Ectodermal cell (in vitro differentiated cells): ENCODE data around the gene FAM200C.

Source experiments
- H3K27ac ChIP-seq: 2 replicates; pipeline ENCODE4 v1.7.0; 2013; ENCODE audit warnings: mild to moderate bottlenecking, low read depth, low read length; ENCODE audit not compliant: insufficient read depth, poor library complexity, severe bottlenecking
- H3K27me3 ChIP-seq: 2 replicates; pipeline ENCODE4 v1.7.0; 2013; ENCODE audit warnings: mild to moderate bottlenecking, low read length; ENCODE audit not compliant: insufficient read depth, control insufficient read depth, poor library complexity, severe bottlenecking
- H3K36me3 ChIP-seq: one replicate; pipeline ENCODE4 v1.7.0; 2013; ENCODE audit warnings: low read length; ENCODE audit not compliant: control insufficient read depth, insufficient read depth
- H3K4me1 ChIP-seq: one replicate; pipeline ENCODE4 v1.7.0; 2013; ENCODE audit warnings: low read length; ENCODE audit not compliant: control insufficient read depth, insufficient read depth
- H3K4me3 ChIP-seq: 2 replicates; pipeline ENCODE4 v1.7.0; 2013; ENCODE audit warnings: low read depth, low read length, control low read depth; ENCODE audit not compliant: insufficient read depth
- H3K9me3 ChIP-seq: 2 replicates; pipeline ENCODE4 v1.7.0; 2013; ENCODE audit warnings: mild to moderate bottlenecking, low read length, moderate library complexity; ENCODE audit not compliant: control insufficient read depth
- WGBS, 2 experiments: methylation state at CpG; one replicate each; pipeline ENCODE4 v1.1.7; 2013; ENCODE audit warnings: missing lambda C conversion rate in 2 of 2; 5-methylcytosine and 5-hydroxymethylcytosine counted together

Gene FAM200C

DNA sequence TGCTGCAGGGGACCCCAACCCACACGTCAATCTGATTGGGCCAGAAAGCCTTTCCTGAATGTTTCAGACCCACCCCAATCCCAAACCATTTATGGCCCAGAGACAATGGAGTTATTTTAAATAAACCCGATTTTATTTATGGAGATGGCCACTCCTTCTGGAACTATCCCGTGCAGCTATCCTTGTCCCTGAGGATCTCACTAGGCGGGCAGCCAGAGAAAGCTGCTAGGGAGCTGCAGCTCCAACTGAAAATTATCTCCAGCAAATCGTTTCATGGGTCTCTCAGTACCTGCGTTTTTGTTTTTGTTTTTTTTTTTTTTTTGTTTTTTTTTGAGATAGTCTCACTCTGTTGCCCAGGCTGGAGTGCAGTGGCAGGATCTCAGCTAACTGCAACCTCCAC is 52.4 kb downstream of the FAM200C start:
- no peaks in the 10 kb centered on the region for H3K4me1 ChIP-seq
- no peaks in the 10 kb centered on the region for H3K36me3 ChIP-seq
- H3K27me3 ChIP-seq, result no peaks in the 10 kb centered on the region
- no peak overlapping the region for H3K4me3 ChIP-seq
- no peak overlapping the region for H3K27ac ChIP-seq
- H3K9me3 ChIP-seq, result no peaks in the 10 kb centered on the region
- 92 to 95% methylated on average over 6 of the region's 6 CpGs for WGBS, 2 experiments
